Stimulated activated CD4-positive, alpha-beta T cell treated with anti-CD3 and anti-CD28 coated beads, Interleukin-2, amount 100 ng/mL, for 4 hours (primary cell): Measurements from ENCODE around the gene ZNF367.
"Not testable (repeated sequence)": the region's sequence is repeated elsewhere in the genome, so short reads cannot be mapped to it uniquely, and the experiment has no call there.

Experiments used
- DNase-seq: peaks from one replicate; pipeline ENCODE4 v3.0.0-alpha.2; 2020; ENCODE audit warnings: low read depth

The ZNF367 gene

DNA sequence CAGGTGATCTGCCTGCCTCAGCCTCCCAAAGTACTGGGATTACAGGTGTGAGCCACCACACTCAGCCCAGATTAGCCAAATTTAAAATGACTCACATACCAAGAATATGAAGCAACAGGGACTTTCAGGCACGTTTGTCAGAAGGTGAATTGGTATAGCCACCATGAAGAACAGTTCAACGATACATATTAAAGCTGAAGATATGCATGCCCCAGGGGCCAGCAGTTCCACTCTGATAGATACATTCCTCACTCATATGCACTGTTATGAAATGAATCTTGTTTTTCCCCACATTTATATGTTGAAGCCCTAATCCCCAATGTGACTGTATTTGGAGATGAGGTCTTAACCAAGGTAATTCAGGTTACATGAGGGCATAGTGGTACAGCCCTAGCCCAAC lies 57.2 kb downstream of the ZNF367 start:
- no peak for DNase-seq

DNA sequence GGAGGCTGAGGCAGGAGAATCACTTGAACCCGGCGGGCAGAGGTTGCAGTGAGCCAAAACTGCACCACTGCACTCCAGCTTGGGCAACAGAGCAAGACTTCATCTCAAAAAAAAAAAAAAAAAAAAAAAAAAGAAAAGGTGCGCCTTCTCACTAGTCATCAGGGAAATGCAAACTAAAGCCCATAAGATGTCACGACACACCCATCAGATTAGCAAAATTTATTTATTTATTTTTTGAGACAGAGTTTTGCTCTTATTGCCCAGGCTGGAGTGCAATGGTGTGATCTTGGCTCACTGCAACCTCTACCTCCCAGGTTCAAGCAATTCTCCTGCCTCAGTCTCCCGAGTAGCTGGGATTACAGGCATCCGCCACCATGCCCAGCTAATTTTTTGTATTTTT lies 57.6 kb downstream of the ZNF367 start:
- not testable (repeated sequence) for DNase-seq

DNA sequence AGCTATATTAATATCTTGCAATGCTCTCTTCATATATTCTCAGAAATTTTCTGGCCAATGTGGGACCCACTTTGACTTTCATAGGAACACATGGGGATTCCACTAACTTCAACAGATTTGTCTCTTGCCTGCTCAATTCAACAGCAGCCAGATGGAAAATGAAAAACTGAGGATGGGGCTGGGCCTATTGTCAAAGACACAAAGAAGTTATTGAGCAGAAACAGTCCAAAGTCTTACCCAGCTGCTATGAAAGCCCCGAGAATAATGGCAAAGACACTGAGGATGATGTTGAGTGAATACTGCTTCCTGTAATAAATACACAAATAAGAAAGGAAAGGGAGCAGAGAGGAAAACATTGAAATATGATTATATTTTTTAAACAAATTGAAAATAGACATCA lies 67.3 kb downstream of the ZNF367 start:
- no peak for DNase-seq

DNA sequence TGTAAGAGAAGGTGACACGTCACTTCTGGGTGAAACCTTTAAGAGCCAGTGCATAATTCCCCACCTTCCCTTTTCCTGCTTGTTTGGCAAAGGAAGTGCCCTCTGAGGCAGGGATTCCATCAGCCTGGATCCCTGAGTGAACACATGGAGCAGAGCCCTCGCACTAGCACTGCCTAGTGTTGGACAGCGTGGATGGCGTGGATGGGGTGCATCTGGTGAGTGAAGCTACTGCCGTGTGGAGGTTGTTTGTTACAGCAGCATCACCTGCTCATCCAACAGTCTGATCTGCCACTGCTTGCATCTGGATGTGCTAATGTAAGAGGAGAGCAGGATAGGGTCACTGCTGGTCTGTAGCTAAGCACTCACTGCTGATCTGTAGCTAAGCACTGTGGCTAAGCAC lies 69.9 kb downstream of the ZNF367 start:
- no peak for DNase-seq

DNA sequence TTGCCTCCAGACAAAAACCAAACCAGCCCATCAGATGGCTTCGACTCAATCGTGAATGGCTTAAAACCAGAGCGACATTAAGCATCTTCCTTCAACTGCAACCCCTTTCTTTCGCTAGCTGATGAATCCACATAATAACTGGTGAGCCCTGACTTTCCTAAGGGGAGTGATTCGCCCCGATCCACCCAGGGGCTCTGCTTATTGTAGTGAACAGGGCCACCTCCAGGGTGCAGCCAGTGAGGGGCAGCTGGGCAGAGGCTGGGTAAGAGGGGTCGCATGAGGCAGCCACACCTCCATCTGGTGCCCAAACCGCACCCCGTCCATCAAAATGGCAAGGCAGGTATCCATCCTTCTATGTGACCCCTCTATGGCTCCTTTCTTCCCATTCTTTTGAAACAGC lies 72.6 kb downstream of the ZNF367 start:
- DNase-seq, result no peak

DNA sequence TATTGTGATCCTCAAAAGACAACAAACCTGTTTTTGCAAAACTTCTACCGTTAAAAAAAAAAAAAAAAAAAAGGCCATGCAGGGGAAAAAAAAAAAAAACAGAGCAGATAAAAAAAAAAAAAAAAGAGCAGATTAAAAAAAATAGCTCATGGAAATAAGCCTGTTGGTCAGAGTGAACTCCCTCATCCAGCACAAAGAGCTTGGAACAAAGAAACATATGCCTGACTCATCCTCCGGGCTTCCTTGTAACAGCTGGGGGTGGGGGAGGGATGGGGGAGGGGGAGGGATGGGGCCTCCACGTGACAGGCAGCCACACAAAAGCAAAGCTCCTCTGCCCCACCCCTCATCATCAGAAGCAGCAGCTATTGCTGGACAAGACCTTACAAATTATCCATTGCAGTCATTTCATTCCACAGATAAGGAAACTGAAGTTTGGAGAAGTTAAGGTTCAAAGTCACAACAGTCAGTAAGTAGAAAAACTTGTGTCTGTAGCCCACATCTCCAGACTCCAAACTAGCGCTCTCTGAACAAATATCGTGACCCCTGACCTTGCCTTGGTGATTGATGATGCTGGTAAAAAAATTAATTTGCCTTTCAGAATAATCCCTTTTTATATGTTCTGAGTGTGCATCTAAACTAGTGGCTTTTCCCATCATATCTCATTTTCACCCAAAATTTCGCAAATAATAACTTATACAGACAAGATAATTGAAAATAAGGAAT lies 73.6 kb downstream of the ZNF367 start:
- no peak for DNase-seq

DNA sequence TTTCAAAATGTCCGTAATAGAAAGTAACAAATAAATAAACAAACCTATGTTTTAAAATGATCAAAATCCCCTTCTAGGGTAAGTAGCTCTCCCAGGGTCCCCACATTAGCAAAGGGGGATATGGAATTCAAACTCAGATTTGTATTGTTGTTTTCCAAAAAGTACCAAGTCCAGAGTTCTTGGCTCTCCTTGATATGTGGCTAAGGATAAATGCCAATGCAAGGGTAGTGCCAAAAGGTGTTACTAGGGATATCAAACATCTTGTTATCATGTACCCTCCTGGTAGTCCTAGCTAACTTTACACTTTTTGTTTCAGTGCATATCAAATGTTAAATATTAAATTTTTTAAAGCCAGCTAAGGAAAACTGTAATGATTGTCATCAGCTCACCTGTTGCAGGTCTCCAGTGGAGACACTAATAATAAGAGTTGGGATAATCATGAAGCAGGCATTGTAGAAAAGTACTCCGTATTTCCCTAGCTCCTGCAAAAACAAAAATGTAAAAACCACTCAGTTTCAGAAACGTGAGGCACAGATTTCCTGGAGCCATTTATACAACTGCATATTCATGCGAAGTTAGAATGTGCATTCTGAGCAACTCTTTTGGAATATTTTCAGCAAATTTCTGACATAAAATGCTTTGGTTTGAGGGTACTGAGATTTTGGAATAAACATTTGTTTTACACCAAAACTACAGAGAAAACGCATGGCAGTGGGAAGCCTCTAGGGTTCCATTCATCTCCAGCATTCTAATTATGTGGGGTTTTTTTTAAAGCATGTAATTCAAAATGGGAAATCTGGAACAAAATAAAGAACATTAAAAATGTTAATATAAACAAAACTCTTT lies 74.4 kb downstream of the ZNF367 start:
- DNase-seq, result no peak

DNA sequence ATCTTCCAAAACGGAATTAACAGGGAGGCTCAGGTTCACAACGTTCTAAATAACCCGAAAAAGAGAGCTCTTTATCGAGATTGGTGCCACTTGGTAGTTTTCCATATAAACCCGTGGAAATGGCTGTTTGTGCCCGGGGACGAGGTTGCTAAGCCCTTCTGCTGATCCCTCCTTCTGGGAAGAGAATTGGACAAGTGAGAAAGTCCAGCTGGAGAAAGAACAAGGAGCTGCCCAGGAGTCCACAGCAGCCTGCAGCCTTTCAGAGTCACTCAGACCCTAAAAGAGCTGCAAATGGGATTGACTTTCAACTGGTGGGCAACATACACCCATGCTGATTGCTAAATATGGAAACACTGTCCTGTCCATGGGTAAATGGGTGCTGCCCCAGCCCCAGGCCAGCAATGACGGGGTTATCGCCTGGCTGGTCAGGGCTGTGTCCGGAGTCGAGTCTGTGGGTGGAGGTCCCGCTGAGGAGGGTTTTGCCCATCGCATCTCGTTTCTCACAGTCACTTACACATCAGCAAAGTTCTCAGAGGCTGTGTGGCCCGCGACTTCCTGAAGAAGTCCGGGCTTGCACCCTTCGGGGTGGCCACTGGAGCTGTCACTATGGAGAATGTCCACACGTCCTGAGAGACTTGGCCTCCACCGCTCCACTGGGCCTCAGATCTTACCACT lies 75.5 kb downstream of the ZNF367 start:
- DNase-seq, result no peak

DNA sequence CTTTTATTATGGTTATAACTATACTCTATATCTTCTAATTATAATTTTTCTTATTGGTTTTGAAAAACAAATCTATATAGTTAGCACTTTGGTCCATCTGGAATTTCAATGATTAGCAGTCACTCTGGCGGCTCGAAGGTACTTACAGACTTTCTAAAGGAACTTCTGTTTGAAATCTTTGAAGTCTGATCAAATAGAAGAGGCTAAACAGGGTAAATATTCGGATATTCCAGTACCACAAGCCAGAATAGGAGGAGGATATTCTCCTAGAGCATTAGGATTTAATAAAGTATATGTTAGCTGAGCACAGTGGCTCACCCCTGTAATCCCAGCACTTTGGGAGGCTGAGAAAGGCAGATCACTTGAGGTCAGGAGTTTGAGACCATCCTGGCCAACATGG lies 77.5 kb downstream of the ZNF367 start:
- no peak for DNase-seq

DNA sequence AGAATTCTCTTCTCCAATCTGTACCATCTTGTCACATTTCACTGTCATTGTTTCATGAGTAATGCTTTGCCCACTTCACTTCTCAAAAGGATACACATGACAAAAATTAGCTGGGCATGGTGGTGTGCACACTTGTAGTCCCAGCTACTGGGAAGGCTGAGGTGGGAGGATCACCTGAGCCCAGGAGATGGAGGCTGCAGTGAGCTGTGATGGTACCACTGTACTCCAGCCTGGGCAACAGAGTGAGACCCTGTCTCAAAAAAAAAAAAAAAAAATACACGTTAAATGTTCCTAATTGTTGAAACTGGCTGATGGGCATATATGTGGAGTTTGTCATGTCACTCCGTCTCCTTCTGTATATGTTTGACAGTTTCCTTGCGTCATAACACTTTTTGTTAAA lies 79.9 kb downstream of the ZNF367 start:
- no peak for DNase-seq
